IMR-90 (cell line): ENCODE data around the gene VMAC. TPM values are rescaled to one million over a fixed set of nuclear protein-coding genes. Genes with fewer than 3 reads are reported as not detected.
A peak's percentile ranks its signal among the peaks of the same experiment; 100 is the strongest.

Source experiments
- ATAC-seq: fragments of 200-7000 bp; cut with Tn5 transposase; 2 replicates; pipeline ENCODE4 v1.9.1; 2020; ENCODE audit warnings: low read depth, mild to moderate bottlenecking, moderate library complexity
- BruUV-seq: library from RNA; stranded (reverse); fragments of 400-500 nt; replicated peaks from 2 replicates; lab custom pipeline; 2021; lab: Mats Ljungman, UMichigan
- CTCF ChIA-PET: fragments of 300-600 bp; formaldehyde crosslinking; extraction: SDS; loops from one replicate; lab custom pipeline; 2021; ENCODE audit warnings: antibody characterized with exemption; lab: Yijun Ruan, JAX
- POLR2A ChIA-PET: fragments of 300-600 bp; sonication (Branson Sonifier 250); formaldehyde crosslinking; loops from one replicate; lab custom pipeline; 2022; ENCODE audit warnings: antibody characterized with exemption; ENCODE audit not compliant: unreplicated experiment; lab: Charles Lee
- DNase-seq: peaks from one replicate; pipeline ENCODE4 v3.0.0; 2013
- H2AFZ ChIP-seq: replicated peaks from 2 replicates; pipeline ENCODE3; 2013; ENCODE audit warnings: low read length, mild to moderate bottlenecking; ENCODE audit not compliant: poor library complexity
- H2AK5ac ChIP-seq: 2 replicates; pipeline ENCODE4 v1.6.1; 2013; ENCODE audit warnings: low read depth, low read length, inconsistent platforms
- H2AK9ac ChIP-seq: replicated peaks from 2 replicates; pipeline ENCODE3; 2013; ENCODE audit warnings: mild to moderate bottlenecking, low read depth, low read length, moderate library complexity; ENCODE audit not compliant: poor library complexity
- H2BK120ac ChIP-seq: 2 replicates; pipeline ENCODE4 v1.6.1; 2013; ENCODE audit warnings: low read depth, low read length, inconsistent platforms
- H2BK15ac ChIP-seq: 3 replicates; pipeline ENCODE4 v1.6.1; 2013; ENCODE audit warnings: low read depth, low read length, inconsistent platforms
- H2BK20ac ChIP-seq: 2 replicates; pipeline ENCODE4 v1.6.1; 2013; ENCODE audit warnings: low read depth, mild to moderate bottlenecking, inconsistent platforms, low read length, moderate library complexity
- H2BK5ac ChIP-seq: 2 replicates; pipeline ENCODE4 v1.6.1; 2013; ENCODE audit warnings: mild to moderate bottlenecking, low read depth, low read length, inconsistent platforms; ENCODE audit not compliant: poor library complexity, severe bottlenecking
- H3K14ac ChIP-seq: replicated peaks from 2 replicates; pipeline ENCODE4 v1.6.1; 2013; ENCODE audit warnings: low read depth, low read length, inconsistent platforms
- H3K18ac ChIP-seq: 2 replicates; pipeline ENCODE4 v1.6.1; 2013; ENCODE audit warnings: low read depth, low read length, control low read depth
- H3K23ac ChIP-seq: 2 replicates; pipeline ENCODE4 v1.6.1; 2013; ENCODE audit warnings: low read depth, low read length, inconsistent platforms
- H3K27ac ChIP-seq: 2 replicates; pipeline ENCODE4 v1.5.1; 2013; ENCODE audit warnings: mild to moderate bottlenecking, control low read depth, low read length; ENCODE audit not compliant: insufficient read depth
- H3K27me3 ChIP-seq: 2 replicates; pipeline ENCODE4 v1.6.1; 2013; ENCODE audit warnings: low read length; ENCODE audit not compliant: control insufficient read depth, insufficient read depth
- H3K36me3 ChIP-seq: 2 replicates; pipeline ENCODE4 v1.6.1; 2013; ENCODE audit warnings: low read length, mixed read lengths; ENCODE audit not compliant: control insufficient read depth, insufficient read depth
- H3K4ac ChIP-seq: 2 replicates; pipeline ENCODE4 v1.6.1; 2013; ENCODE audit warnings: low read depth, low read length, inconsistent platforms
- H3K4me1 ChIP-seq: 2 replicates; pipeline ENCODE4 v1.6.1; 2013; ENCODE audit warnings: low read length, mixed read lengths; ENCODE audit not compliant: control insufficient read depth, insufficient read depth
- H3K4me2 ChIP-seq: 2 replicates; pipeline ENCODE4 v1.6.1; 2013; ENCODE audit warnings: low read depth, mild to moderate bottlenecking, control low read depth, low read length, moderate library complexity
- H3K4me3 ChIP-seq: 2 replicates; pipeline ENCODE4 v1.5.1; 2013; ENCODE audit warnings: low read depth, mild to moderate bottlenecking, control low read depth, low read length, moderate library complexity; ENCODE audit not compliant: insufficient read depth
- H3K56ac ChIP-seq: 2 replicates; pipeline ENCODE4 v1.6.1; 2013; ENCODE audit warnings: low read length, inconsistent platforms; ENCODE audit not compliant: insufficient read depth; ENCODE audit errors: extremely low read depth
- H3K79me1 ChIP-seq, 2 experiments: 2 replicates each; pipeline ENCODE4 v1.6.1; 2013; ENCODE audit warnings: low read length in 2 of 2, inconsistent platforms in 1 of 2, low read depth in 1 of 2
- H3K9ac ChIP-seq: 2 replicates; pipeline ENCODE4 v1.6.1; 2013; ENCODE audit warnings: low read depth, low read length, control low read depth
- H3K9me1 ChIP-seq: 2 replicates; pipeline ENCODE4 v1.6.1; 2013; ENCODE audit warnings: low read length, inconsistent platforms; ENCODE audit not compliant: insufficient read depth
- H3K9me3 ChIP-seq: 2 replicates; pipeline ENCODE4 v1.6.1; 2013; ENCODE audit warnings: low read length; ENCODE audit not compliant: control insufficient read depth, insufficient read depth
- H4K20me1 ChIP-seq: 2 replicates; pipeline ENCODE4 v1.6.1; 2013; ENCODE audit warnings: low read length, inconsistent platforms; ENCODE audit not compliant: insufficient read depth
- H4K5ac ChIP-seq: 2 replicates; pipeline ENCODE4 v1.6.1; 2013; ENCODE audit warnings: mild to moderate bottlenecking, low read depth, low read length, control low read depth
- H4K8ac ChIP-seq, 2 experiments: 2 replicates each; pipeline ENCODE4 v1.6.1; 2013; ENCODE audit warnings: low read depth in 2 of 2, low read length in 2 of 2, control low read depth in 1 of 2, inconsistent platforms in 1 of 2
- H4K91ac ChIP-seq: 2 replicates; pipeline ENCODE4 v1.6.1; 2013; ENCODE audit warnings: low read depth, low read length, inconsistent platforms; ENCODE audit not compliant: insufficient read depth
- BHLHE40 ChIP-seq: fragments of 150-350 bp; IDR thresholded peaks from 2 replicates; pipeline ENCODE4 v1.6.1; 2016; ENCODE audit warnings: mild to moderate bottlenecking, low read depth, low read length
- CEBPB ChIP-seq: IDR thresholded peaks from 2 replicates; pipeline ENCODE4 v1.6.1; 2012; ENCODE audit warnings: low read depth, low read length, improper control_type of control experiment
- CHD1 ChIP-seq: IDR thresholded peaks from 2 replicates; pipeline ENCODE4 v1.6.1; 2012; ENCODE audit warnings: low read depth, low read length, improper control_type of control experiment
- FOS ChIP-seq: fragments of 150-350 bp; IDR thresholded peaks from 2 replicates; pipeline ENCODE4 v1.6.1; 2016; ENCODE audit warnings: low read depth, low read length
- MAFK ChIP-seq: IDR thresholded peaks from 2 replicates; pipeline ENCODE4 v1.6.1; 2012; ENCODE audit warnings: low read depth, low read length, improper control_type of control experiment
- MXI1 ChIP-seq: IDR thresholded peaks from 2 replicates; pipeline ENCODE4 v1.6.1; 2012; ENCODE audit warnings: low read depth, mild to moderate bottlenecking, low read length, moderate library complexity, borderline replicate concordance
- NFE2L2 ChIP-seq: fragments of 150-350 bp; IDR thresholded peaks from 2 replicates; pipeline ENCODE4 v1.6.1; 2016; ENCODE audit warnings: low read depth, mild to moderate bottlenecking, low read length
- POLR2A ChIP-seq: IDR thresholded peaks from 2 replicates; pipeline ENCODE4 v1.6.1; 2012; ENCODE audit warnings: mild to moderate bottlenecking, low read depth, low read length
- RCOR1 ChIP-seq: IDR thresholded peaks from 2 replicates; pipeline ENCODE4 v1.6.1; 2012; ENCODE audit warnings: mild to moderate bottlenecking, low read length, improper control_type of control experiment; ENCODE audit not compliant: insufficient replicate concordance
- SMC3 ChIP-seq: fragments of 150-350 bp; IDR thresholded peaks from 2 replicates; pipeline ENCODE4 v1.6.1; 2016; ENCODE audit warnings: low read depth, mild to moderate bottlenecking, antibody characterized with exemption, low read length, moderate library complexity
- WGBS, 2 experiments: methylation state at CpG; one replicate each; pipeline versions ENCODE4 v1.1.5 to v1.1.7; 2013; ENCODE audit warnings: missing lambda C conversion rate in 2 of 2; ENCODE audit not compliant: insufficient read length in 1 of 2; ENCODE audit errors: extremely low coverage in 2 of 2; 5-methylcytosine and 5-hydroxymethylcytosine counted together
- dilution Hi-C: fragments of 300-500 bp; cut with HindIII; formaldehyde crosslinking; loops from one replicate; pipeline ENCODE4 v1.14.3; 2018; ENCODE audit warnings: low sequenced_read_pairs; ENCODE audit not compliant: unreplicated experiment
- in situ Hi-C: fragments of 300-500 bp; cut with MboI; formaldehyde crosslinking; loops from 3 replicates; pipeline ENCODE4 v1.14.3; 2019; ENCODE audit warnings: low sequenced_read_pairs, inconsistent platforms, mixed read lengths
- intact Hi-C: fragments of 100-400 bp; cut with micrococcal nuclease; formaldehyde crosslinking; loops from 2 replicates; pipeline ENCODE4 v1.10.0; 2022
- polyA plus RNA-seq, 3 experiments: library from polyadenylated mRNA; depleted of rRNA; stranded (reverse); fragments of >200 nt; gene quantifications; 2 replicates each; pipeline ENCODE4 v1.2.3, GENCODE V29; 2012; ENCODE audit warnings: low replicate concordance in 1 of 3
- total RNA-seq: library from RNA; depleted of rRNA; stranded (reverse); fragments of >200 nt; gene quantifications from 2 replicates; pipeline ENCODE4 v1.2.3, GENCODE V29; 2012
- TF ChIP-seq, protein P1 (sequence below): fragments of 150-350 bp; IDR thresholded peaks from 2 replicates; pipeline ENCODE4 v1.6.1; 2017; ENCODE audit warnings: mild to moderate bottlenecking, antibody characterized with exemption, low read length, low read depth
- TF ChIP-seq, protein P2 (sequence below): fragments of 150-350 bp; IDR thresholded peaks from 2 replicates; pipeline ENCODE4 v1.6.1; 2016; ENCODE audit warnings: low read depth, mild to moderate bottlenecking, low read length, moderate library complexity, borderline replicate concordance
- TF ChIP-seq, protein P3 (sequence below): conservative IDR thresholded peaks from 2 replicates; pipeline ENCODE4 v1.5.1; 2012; ENCODE audit warnings: mild to moderate bottlenecking, low read depth, low read length, improper control_type of control experiment

VMAC gene
- total and polyA plus RNA-seq, 2 of the 4 experiments (the other 2 are of a cell fraction), result 1.4 to 3.1 TPM

DNA sequence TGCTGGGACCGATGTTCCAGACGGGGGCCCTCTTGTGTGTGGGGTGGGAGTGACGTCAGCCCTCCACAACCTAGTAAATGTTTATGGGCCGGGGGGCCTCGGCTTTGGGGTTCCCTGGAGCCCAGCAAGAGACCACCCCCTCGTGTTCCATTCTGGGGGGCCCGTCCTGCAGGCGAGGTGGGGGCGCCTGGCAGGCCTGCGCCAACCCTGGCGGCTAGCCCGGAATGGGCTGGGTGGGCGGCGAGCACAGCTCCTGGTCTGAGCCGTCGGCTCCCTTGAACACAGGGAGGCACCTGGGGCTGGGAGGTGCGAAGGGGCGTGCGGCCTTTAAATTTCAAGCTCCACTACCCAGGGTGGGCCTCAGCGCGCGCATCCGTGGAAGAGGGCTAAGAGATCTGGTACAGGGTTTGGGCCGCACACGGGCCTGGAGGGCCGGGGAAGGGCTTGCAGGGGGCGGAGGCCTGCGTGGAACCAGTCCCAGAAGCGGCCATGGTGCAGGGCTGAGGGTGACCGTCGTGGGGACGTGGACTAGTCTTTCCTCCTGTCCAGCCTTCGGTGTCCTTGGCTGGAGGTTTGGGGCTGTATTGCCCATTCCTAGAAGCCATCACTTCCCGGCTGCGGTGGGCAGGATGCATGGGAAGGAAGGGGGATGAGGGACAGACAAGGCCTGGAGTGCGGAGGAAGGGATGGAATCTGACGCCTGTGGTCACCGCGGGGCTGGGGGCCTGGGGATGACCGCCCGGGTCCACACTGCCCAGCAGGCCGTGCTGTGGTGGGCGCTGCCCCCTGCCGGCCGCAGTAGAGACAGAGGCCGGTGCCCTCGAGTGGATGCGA, 12.5 kb upstream of the VMAC start:
- in situ Hi-C loops (loop anchor here (5.0 kb wide), 1 partner anchor 90 kb away; no protein-coding TSS in a partner anchor), intact Hi-C loops (loop anchor here (1.0 to 5.0 kb wide), 4 partner anchors 65 to 131 kb away; no protein-coding TSS in a partner anchor), dilution Hi-C loops (no loop called here)
- DNase-seq (peak; percentile 35), ATAC-seq (peak; percentile 80)
- Histone ChIP-seq H4K91ac (peak overlapping the region; percentile 3; the same call in 1 of the 2 replicates), H3K56ac (no peak overlapping the region), H3K9me1 (0 out of 2 replicates have a peak, but pooled peaks cover 3% of the 10 kb centered on the region), H4K5ac (peak overlapping the region; percentile 15; the same call in 1 of the 2 replicates), H2BK15ac (no peak overlapping the region), H2AK5ac (peak overlapping the region; percentile 52), H3K4ac (peak overlapping the region; percentile 79), H3K9me3 (no peaks in the 10 kb centered on the region), H3K4me1 (peaks cover 19% of the 10 kb centered on the region), H2BK120ac (peak overlapping the region; percentile 27; the same call in 1 of the 2 replicates), H2AFZ (peak overlapping the region; percentile 84), H3K4me3 (no peak overlapping the region), H3K23ac (0 out of 2 replicates have a peak overlapping the region, but pooled peaks have one; percentile 45), H3K27me3 (no peaks in the 10 kb centered on the region), H3K14ac (peak overlapping the region; percentile 16; the same call in 1 of the 2 replicates), H4K20me1 (peaks cover 7% of the 10 kb centered on the region), H2BK20ac (no peak overlapping the region), H2AK9ac (peak overlapping the region; percentile 73), H3K36me3 (peaks cover 20% of the 10 kb centered on the region; the same call in 1 of the 2 replicates), H2BK5ac (no peak overlapping the region), H3K79me1 (no peaks in the 10 kb centered on the region; a peak in 1 of 4 replicates), H3K18ac (no peak overlapping the region), H3K9ac (no peak overlapping the region), H4K8ac (peak overlapping the region in 1 of 2 experiments; percentile 71; a peak in 2 of 4 replicates), H3K27ac (no peak overlapping the region), H3K4me2 (peak overlapping the region; percentile 69; the same call in 1 of the 2 replicates)
- no TSS peak for BruUV-seq
- CTCF ChIA-PET, result interaction anchor here (4.6 kb wide), 1 partner anchor 88 kb away, joined by 37 read pairs; the partner anchor contains the start of gene NRTN
- 6% methylated on average over 15 of the region's 48 CpGs; no CpG with 5 or more reads in 1 of the 2 experiments for WGBS, 2 experiments
- POLR2A ChIA-PET, result no interaction called here
- TF ChIP-seq CEBPB (no peak), NFE2L2 (no peak), FOS (no peak), MAFK (no peak), POLR2A (no peak), SMC3 (peak; percentile 88), RCOR1 (no peak), CHD1 (no peak), BHLHE40 (0 out of 2 replicates have a peak, but pooled peaks have one; percentile 10), MXI1 (no peak)
- TF ChIP-seq, protein P1, sequence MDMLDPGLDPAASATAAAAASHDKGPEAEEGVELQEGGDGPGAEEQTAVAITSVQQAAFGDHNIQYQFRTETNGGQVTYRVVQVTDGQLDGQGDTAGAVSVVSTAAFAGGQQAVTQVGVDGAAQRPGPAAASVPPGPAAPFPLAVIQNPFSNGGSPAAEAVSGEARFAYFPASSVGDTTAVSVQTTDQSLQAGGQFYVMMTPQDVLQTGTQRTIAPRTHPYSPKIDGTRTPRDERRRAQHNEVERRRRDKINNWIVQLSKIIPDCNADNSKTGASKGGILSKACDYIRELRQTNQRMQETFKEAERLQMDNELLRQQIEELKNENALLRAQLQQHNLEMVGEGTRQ, result no peak
- TF ChIP-seq, protein P2, sequence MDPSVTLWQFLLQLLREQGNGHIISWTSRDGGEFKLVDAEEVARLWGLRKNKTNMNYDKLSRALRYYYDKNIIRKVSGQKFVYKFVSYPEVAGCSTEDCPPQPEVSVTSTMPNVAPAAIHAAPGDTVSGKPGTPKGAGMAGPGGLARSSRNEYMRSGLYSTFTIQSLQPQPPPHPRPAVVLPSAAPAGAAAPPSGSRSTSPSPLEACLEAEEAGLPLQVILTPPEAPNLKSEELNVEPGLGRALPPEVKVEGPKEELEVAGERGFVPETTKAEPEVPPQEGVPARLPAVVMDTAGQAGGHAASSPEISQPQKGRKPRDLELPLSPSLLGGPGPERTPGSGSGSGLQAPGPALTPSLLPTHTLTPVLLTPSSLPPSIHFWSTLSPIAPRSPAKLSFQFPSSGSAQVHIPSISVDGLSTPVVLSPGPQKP, result no peak
- TF ChIP-seq, protein P3, sequence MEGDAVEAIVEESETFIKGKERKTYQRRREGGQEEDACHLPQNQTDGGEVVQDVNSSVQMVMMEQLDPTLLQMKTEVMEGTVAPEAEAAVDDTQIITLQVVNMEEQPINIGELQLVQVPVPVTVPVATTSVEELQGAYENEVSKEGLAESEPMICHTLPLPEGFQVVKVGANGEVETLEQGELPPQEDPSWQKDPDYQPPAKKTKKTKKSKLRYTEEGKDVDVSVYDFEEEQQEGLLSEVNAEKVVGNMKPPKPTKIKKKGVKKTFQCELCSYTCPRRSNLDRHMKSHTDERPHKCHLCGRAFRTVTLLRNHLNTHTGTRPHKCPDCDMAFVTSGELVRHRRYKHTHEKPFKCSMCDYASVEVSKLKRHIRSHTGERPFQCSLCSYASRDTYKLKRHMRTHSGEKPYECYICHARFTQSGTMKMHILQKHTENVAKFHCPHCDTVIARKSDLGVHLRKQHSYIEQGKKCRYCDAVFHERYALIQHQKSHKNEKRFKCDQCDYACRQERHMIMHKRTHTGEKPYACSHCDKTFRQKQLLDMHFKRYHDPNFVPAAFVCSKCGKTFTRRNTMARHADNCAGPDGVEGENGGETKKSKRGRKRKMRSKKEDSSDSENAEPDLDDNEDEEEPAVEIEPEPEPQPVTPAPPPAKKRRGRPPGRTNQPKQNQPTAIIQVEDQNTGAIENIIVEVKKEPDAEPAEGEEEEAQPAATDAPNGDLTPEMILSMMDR, result peak; percentile 87
